ENCODE measurements around the gene TMC1.

The TMC1 gene

GRCh38 chr9:72696511-72696910, 175.1 kb downstream of the TMC1 start:
- Histone ChIP-seq H3K4me3 (ENCODE audit: low read depth in 1 of 2, low read length in 2 of 2) (no peak overlapping the region), H3K27me3 (ENCODE audit: insufficient read depth, low read length, poor library complexity) (no peaks in the 10 kb centered on the region), H3K36me3 (ENCODE audit: insufficient read depth, low read length) (no peaks in the 10 kb centered on the region), H3K4me1 (ENCODE audit: insufficient read depth, low read length) (no peaks in the 10 kb centered on the region), H4K20me1 (ENCODE audit: insufficient read depth, low read length) (no peaks in the 10 kb centered on the region), H3K9ac (ENCODE audit: low read depth, low read length) (no peak overlapping the region), H3K79me2 (ENCODE audit: insufficient read depth, low read length) (no peaks in the 10 kb centered on the region), H3K4me2 (ENCODE audit: insufficient read depth, low read length) (no peak overlapping the region), H3K9me3 (ENCODE audit: insufficient read depth, low read length, severe bottlenecking) (no peaks in the 10 kb centered on the region), H2AFZ (ENCODE audit: low read depth, low read length) (no peak overlapping the region), H3K27ac (ENCODE audit: low read length) (no peak overlapping the region)
- DNase-seq (no peak), ATAC-seq (ENCODE audit: insufficient read depth, low read depth) (no peak)
- no peak for TF ChIP-seq CTCF (IDR thresholded peaks at IDR 0.05; ENCODE audit: borderline replicate concordance, extremely low read depth, low read length, poor library complexity, severe bottlenecking)
- no peak for TF ChIP-seq EZH2 (IDR thresholded peaks at IDR 0.05; ENCODE audit: borderline replicate concordance, low read depth, low read length, severe bottlenecking)

GRCh38 chr9:72701510-72701909, 180.1 kb downstream of the TMC1 start:
- no peaks in the 10 kb centered on the region for H3K4me1 ChIP-seq (ENCODE audit: insufficient read depth, low read length)
- H3K9me3 ChIP-seq (ENCODE audit: insufficient read depth, low read length, severe bottlenecking): no peaks in the 10 kb centered on the region
- no peak overlapping the region for H3K4me3 ChIP-seq (ENCODE audit: low read depth in 1 of 2, low read length in 2 of 2)
- DNase-seq: no peak
- no peak overlapping the region for H2AFZ ChIP-seq (ENCODE audit: low read depth, low read length)
- H3K36me3 ChIP-seq (ENCODE audit: insufficient read depth, low read length): no peaks in the 10 kb centered on the region
- H4K20me1 ChIP-seq (ENCODE audit: insufficient read depth, low read length): no peaks in the 10 kb centered on the region
- H3K27me3 ChIP-seq (ENCODE audit: insufficient read depth, low read length, poor library complexity): no peaks in the 10 kb centered on the region
- H3K9ac ChIP-seq (ENCODE audit: low read depth, low read length): no peak overlapping the region
- no peak for ATAC-seq (ENCODE audit: insufficient read depth, low read depth)
- no peaks in the 10 kb centered on the region for H3K79me2 ChIP-seq (ENCODE audit: insufficient read depth, low read length)
- no peak for TF ChIP-seq EZH2 (IDR thresholded peaks at IDR 0.05; ENCODE audit: borderline replicate concordance, low read depth, low read length, severe bottlenecking)
- TF ChIP-seq CTCF (IDR thresholded peaks at IDR 0.05; ENCODE audit: borderline replicate concordance, extremely low read depth, low read length, poor library complexity, severe bottlenecking): no peak
- no peak overlapping the region for H3K4me2 ChIP-seq (ENCODE audit: insufficient read depth, low read length)
- no peak overlapping the region for H3K27ac ChIP-seq (ENCODE audit: low read length)

GRCh38 chr9:72703574-72703973, 182.2 kb downstream of the TMC1 start:
- Histone ChIP-seq H3K36me3 (ENCODE audit: insufficient read depth, low read length) (no peaks in the 10 kb centered on the region), H2AFZ (ENCODE audit: low read depth, low read length) (no peak overlapping the region), H3K4me1 (ENCODE audit: insufficient read depth, low read length) (no peaks in the 10 kb centered on the region), H3K9ac (ENCODE audit: low read depth, low read length) (no peak overlapping the region), H3K27ac (ENCODE audit: low read length) (no peak overlapping the region), H3K4me2 (ENCODE audit: insufficient read depth, low read length) (no peak overlapping the region), H3K79me2 (ENCODE audit: insufficient read depth, low read length) (no peaks in the 10 kb centered on the region), H4K20me1 (ENCODE audit: insufficient read depth, low read length) (no peaks in the 10 kb centered on the region), H3K4me3 (ENCODE audit: low read depth in 1 of 2, low read length in 2 of 2) (no peak overlapping the region), H3K27me3 (ENCODE audit: insufficient read depth, low read length, poor library complexity) (no peaks in the 10 kb centered on the region), H3K9me3 (ENCODE audit: insufficient read depth, low read length, severe bottlenecking) (no peaks in the 10 kb centered on the region)
- DNase-seq (no peak), ATAC-seq (ENCODE audit: insufficient read depth, low read depth) (no peak)
- TF ChIP-seq EZH2 (IDR thresholded peaks at IDR 0.05; ENCODE audit: borderline replicate concordance, low read depth, low read length, severe bottlenecking) (no peak), CTCF (IDR thresholded peaks at IDR 0.05; ENCODE audit: borderline replicate concordance, extremely low read depth, low read length, poor library complexity, severe bottlenecking) (no peak)
